Endothelial cell of umbilical vein (primary cell): ENCODE results near the gene C1orf159. TPM values are rescaled to one million over a fixed set of nuclear protein-coding genes. Genes with fewer than 3 reads are reported as not detected.

Source experiments
- BruUV-seq: library from RNA; stranded (reverse); fragments of 400-500 nt; replicated peaks from 2 replicates; lab custom pipeline; 2021; lab: Mats Ljungman, UMichigan
- CTCF ChIA-PET: fragments of 300-600, 350-600 bp; sonication (Branson Sonifier 250); formaldehyde crosslinking; loops from one replicate; lab custom pipeline; 2021; ENCODE audit warnings: antibody characterized with exemption, inconsistent platforms; lab: Charles Lee
- POLR2A ChIA-PET: fragments of 300-600, 350-600 bp; sonication (Branson Sonifier 250); formaldehyde crosslinking; loops from one replicate; lab custom pipeline; 2021; ENCODE audit warnings: antibody characterized with exemption, inconsistent platforms; lab: Charles Lee
- DNase-seq: peaks from one replicate; pipeline ENCODE4 v3.0.0-alpha.2; 2011; ENCODE audit warnings: low read depth, low spot score
- FAIRE-seq: peaks from 2 replicates; lab custom pipeline; 2011; peaks lifted over from hg19 to GRCh38; lab: Jason Lieb, UNC
- H2AFZ ChIP-seq: 2 replicates; pipeline ENCODE4 v1.6.0; 2012; ENCODE audit warnings: low read depth, low read length, control low read depth, inconsistent platforms
- H3K27ac ChIP-seq: 2 replicates; pipeline ENCODE4 v1.5.1; 2011; ENCODE audit warnings: low read depth, mild to moderate bottlenecking, control low read depth, low read length, moderate library complexity; ENCODE audit not compliant: insufficient read depth
- H3K27me3 ChIP-seq, 2 experiments: 2 replicates each; pipeline versions ENCODE4 v1.6.0 to v1.6.1; 2011; ENCODE audit warnings: low read length in 2 of 2, mixed read lengths in 1 of 2; ENCODE audit not compliant: control insufficient read depth in 2 of 2, insufficient read depth in 2 of 2
- H3K36me3 ChIP-seq, 2 experiments: 2 replicates in 1 of 2; 3 replicates in 1 of 2; pipeline ENCODE4 v1.5.1; 2011; ENCODE audit warnings: low read length in 2 of 2, mild to moderate bottlenecking in 1 of 2, moderate library complexity in 1 of 2; ENCODE audit not compliant: control insufficient read depth in 2 of 2, insufficient read depth in 2 of 2; ENCODE audit errors: extremely low read depth in 1 of 2
- H3K4me1 ChIP-seq: 3 replicates; pipeline ENCODE4 v1.5.1; 2011; ENCODE audit warnings: mild to moderate bottlenecking, low read length; ENCODE audit not compliant: control insufficient read depth, insufficient read depth; ENCODE audit errors: extremely low read depth
- H3K4me2 ChIP-seq: 2 replicates; pipeline ENCODE4 v1.6.1; 2011; ENCODE audit warnings: low read length, control low read depth, mixed read lengths; ENCODE audit not compliant: insufficient read depth
- H3K4me3 ChIP-seq, 3 experiments: fragments of 200-600 bp in 1 of 3; sonication (generic), shearing (Covaris generic) in 1 of 3; replicated peaks in 1 of 3; 2 replicates each; pipeline ENCODE4 v1.5.1; 2011 to 2016; ENCODE audit warnings: control low read depth in 3 of 3, low read length in 3 of 3, mild to moderate bottlenecking in 2 of 3, inconsistent platforms in 1 of 3, low read depth in 1 of 3, moderate library complexity in 1 of 3; ENCODE audit not compliant: insufficient read depth in 1 of 3
- H3K79me2 ChIP-seq: 2 replicates; pipeline ENCODE4 v1.6.0; 2012; ENCODE audit warnings: low read length, inconsistent platforms; ENCODE audit not compliant: control insufficient read depth, insufficient read depth
- H3K9ac ChIP-seq: replicated peaks from 2 replicates; pipeline ENCODE3; 2011; ENCODE audit warnings: low read length, control low read depth; ENCODE audit not compliant: insufficient read depth; ENCODE audit errors: extremely low read depth
- H3K9me1 ChIP-seq: replicated peaks from 3 replicates; pipeline ENCODE4 v1.6.0; 2011; ENCODE audit warnings: mild to moderate bottlenecking, low read length; ENCODE audit not compliant: control insufficient read depth, insufficient read depth; ENCODE audit errors: extremely low read depth
- H3K9me3 ChIP-seq: replicated peaks from 2 replicates; pipeline ENCODE4 v1.5.1; 2012; ENCODE audit warnings: low read length, inconsistent platforms; ENCODE audit not compliant: control insufficient read depth, insufficient read depth
- H4K20me1 ChIP-seq: replicated peaks from 2 replicates; pipeline ENCODE3; 2011; ENCODE audit warnings: mild to moderate bottlenecking, low read length; ENCODE audit not compliant: control insufficient read depth, insufficient read depth; ENCODE audit errors: extremely low read depth
- CTCF ChIP-seq, 2 donors: IDR thresholded peaks; 1 replicate in 1 of 2; 2 replicates in 1 of 2; pipeline ENCODE4 v1.5.1; 2011; ENCODE audit warnings: low read length in 2 of 2, mild to moderate bottlenecking in 2 of 2, moderate library complexity in 2 of 2, control low read depth in 1 of 2, inconsistent platforms in 1 of 2, low read depth in 1 of 2; ENCODE audit not compliant: insufficient read depth in 1 of 2; ENCODE audit errors: extremely low read depth in 1 of 2
- EZH2 ChIP-seq: IDR thresholded peaks from 2 replicates; pipeline ENCODE4 v1.6.1; 2012; ENCODE audit warnings: borderline replicate concordance, low read depth, mild to moderate bottlenecking, moderate library complexity, low read length, inconsistent platforms; ENCODE audit not compliant: severe bottlenecking
- FOS ChIP-seq: IDR thresholded peaks from 2 replicates; pipeline ENCODE4 v1.6.1; 2011; ENCODE audit warnings: mild to moderate bottlenecking, low read length, moderate library complexity, borderline replicate concordance; ENCODE audit not compliant: insufficient read depth
- GATA2 ChIP-seq: IDR thresholded peaks from 2 replicates; pipeline ENCODE4 v1.7.0; 2011; ENCODE audit warnings: low read depth, mild to moderate bottlenecking, moderate library complexity, mixed read lengths, low read length; ENCODE audit not compliant: insufficient read length, insufficient read depth
- JUN ChIP-seq: IDR thresholded peaks from 2 replicates; pipeline ENCODE4 v1.6.1; 2011; ENCODE audit warnings: borderline replicate concordance, low read depth; ENCODE audit not compliant: insufficient read length, insufficient read depth
- MAX ChIP-seq: IDR thresholded peaks from 2 replicates; pipeline ENCODE4 v1.6.1; 2011; ENCODE audit not compliant: insufficient read depth, insufficient read length
- MYC ChIP-seq: IDR thresholded peaks from one replicate; pipeline ENCODE4 v1.6.1; 2011; ENCODE audit warnings: mild to moderate bottlenecking, low read depth, low read length
- POLR2A ChIP-seq: IDR thresholded peaks from 2 replicates; pipeline ENCODE4 v1.6.1; 2012; ENCODE audit warnings: low read depth, mild to moderate bottlenecking, control low read depth, low read length
- POLR2AphosphoS5 ChIP-seq: IDR thresholded peaks from 2 replicates; pipeline ENCODE4 v1.6.1; 2012; ENCODE audit warnings: low read depth, mild to moderate bottlenecking, control low read depth, low read length, moderate library complexity; ENCODE audit not compliant: insufficient read depth
- dilution Hi-C: fragments of 300-500 bp; cut with MboI; formaldehyde crosslinking; loops from one replicate; pipeline ENCODE4 v1.15.0; 2019; ENCODE audit warnings: low sequenced_read_pairs; ENCODE audit not compliant: extremely low pct_ligation_motif_present
- intact Hi-C: fragments of 100-400 bp; cut with micrococcal nuclease; formaldehyde crosslinking; loops from one replicate; pipeline ENCODE4 v1.10.0; 2022
- polyA plus RNA-seq, 4 experiments: library from polyadenylated mRNA; depleted of rRNA in 3 of 4; stranded (reverse) in 3 of 4; unstranded in 1 of 4; fragments of >200 nt; gene quantifications; 2 replicates each; pipeline versions ENCODE4 v1.2.1 to v1.2.3, GENCODE V29; 2011 to 2012; ENCODE audit warnings: missing spikeins in 1 of 4
- total RNA-seq: library from RNA; stranded (reverse); gene quantifications from 2 replicates; pipeline ENCODE4 v1.2.3, GENCODE V29; 2021

The C1orf159 gene
- total and polyA plus RNA-seq, 2 donors (not counting 3 experiments of a cell fraction or from before 2014, with no cell fraction given) = 16.1 to 20.1 TPM

GRCh38 chr1:1118876-1119220 is 3.0 kb upstream of the C1orf159 start:
- dilution Hi-C loops = no loop called here
- intact Hi-C loops = loop anchor here (5.0 kb wide), 1 partner anchor 57 kb away; no protein-coding TSS in a partner anchor

More at GRCh38 chr1:1118876-1119220, 3.0 kb upstream of the C1orf159 start:
- CTCF ChIA-PET = interaction anchor here (6.9 kb wide), 1 partner anchor 173 kb away, joined by 286 read pairs; no protein-coding TSS in a partner anchor
- BruUV-seq = no TSS peak
- H3K27me3 ChIP-seq = peaks cover 0 to 2% of the 10 kb centered on the region in 2 experiments
- DNase-seq (no peak), FAIRE-seq (no peak)
- H3K36me3 ChIP-seq = no peaks in the 10 kb centered on the region
- H3K4me3 ChIP-seq = no peak overlapping the region
- no peak for TF ChIP-seq POLR2AphosphoS5
- no peak for TF ChIP-seq FOS
- no peak for TF ChIP-seq MYC
- TF ChIP-seq GATA2 = no peak
- TF ChIP-seq POLR2A = no peak
- TF ChIP-seq MAX = no peak
- TF ChIP-seq EZH2 = no peak
- no peak for TF ChIP-seq JUN
- no peak for TF ChIP-seq CTCF (IDR thresholded peaks at IDR 0.05; ENCODE audit: extremely low read depth in 1 of 2, insufficient read depth in 1 of 2, low read depth in 1 of 2, low read length in 2 of 2)
- H3K9ac ChIP-seq = no peak overlapping the region
- no peaks in the 10 kb centered on the region for H3K79me2 ChIP-seq
- H3K9me1 ChIP-seq = no peaks in the 10 kb centered on the region
- no peak overlapping the region for H2AFZ ChIP-seq
- POLR2A ChIA-PET = interaction anchor here (1.7 kb wide), 1 partner anchor 112 kb away, joined by 3 read pairs; no protein-coding TSS in a partner anchor
- no peak overlapping the region for H3K4me2 ChIP-seq
- no peaks in the 10 kb centered on the region for H4K20me1 ChIP-seq
- H3K9me3 ChIP-seq = no peaks in the 10 kb centered on the region
- no peaks in the 10 kb centered on the region for H3K4me1 ChIP-seq
- no peak overlapping the region for H3K27ac ChIP-seq
